ENCODE measurements around the gene COMMD1.

COMMD1 gene

GRCh38 chr2:62032096-62032495 lies 126.6 kb downstream of the COMMD1 start:
- no peaks in the 10 kb centered on the region for H3K9me3 ChIP-seq (replicated peaks; ENCODE audit: insufficient read depth, low read length)
- no peaks in the 10 kb centered on the region for H3K27me3 ChIP-seq (replicated peaks; ENCODE audit: insufficient read depth, low read length)
- H4K20me1 ChIP-seq (ENCODE audit: insufficient read depth, low read length), result no peaks in the 10 kb centered on the region
- no peak overlapping the region for H3K9ac ChIP-seq (ENCODE audit: low read length)
- no peaks in the 10 kb centered on the region for H3K36me3 ChIP-seq (replicated peaks; ENCODE audit: insufficient read depth, low read length)
- no peak overlapping the region for H3K4me2 ChIP-seq (ENCODE audit: low read depth, low read length)
- H3K9me2 ChIP-seq (replicated peaks; ENCODE audit: insufficient read depth, low read length), result no peaks in the 10 kb centered on the region
- H3K27ac ChIP-seq (ENCODE audit: low read length), result no peak overlapping the region
- H3K79me2 ChIP-seq (ENCODE audit: low read length), result no peaks in the 10 kb centered on the region
- no peak overlapping the region for H3K4me3 ChIP-seq (ENCODE audit: low read length)
- TF ChIP-seq EZH2 (optimal IDR thresholded peaks at IDR 0.05; ENCODE audit: low read depth, low read length) (no peak), EZH2phosphoT487 (IDR thresholded peaks at IDR 0.05; ENCODE audit: low read length) (no peak), CTCF (IDR thresholded peaks at IDR 0.05; ENCODE audit: low read length) (no peak)
- H3F3A ChIP-seq (ENCODE audit: insufficient read depth, low read length), result no peaks in the 10 kb centered on the region
- peaks cover 5% of the 10 kb centered on the region; the same call in 1 of the 2 replicates for H3K4me1 ChIP-seq (ENCODE audit: low read length)
- DNase-seq, result no peak
- H2AFZ ChIP-seq (ENCODE audit: low read length), result no peak overlapping the region

GRCh38 chr2:62034715-62035114 lies 129.2 kb downstream of the COMMD1 start:
- no peak for DNase-seq
- H3K79me2 ChIP-seq (ENCODE audit: low read length), result no peaks in the 10 kb centered on the region
- H4K20me1 ChIP-seq (ENCODE audit: insufficient read depth, low read length), result no peaks in the 10 kb centered on the region
- H3K4me2 ChIP-seq (ENCODE audit: low read depth, low read length), result no peak overlapping the region
- H2AFZ ChIP-seq (ENCODE audit: low read length), result no peak overlapping the region
- no peak overlapping the region for H3K9ac ChIP-seq (ENCODE audit: low read length)
- no peaks in the 10 kb centered on the region for H3K27me3 ChIP-seq (replicated peaks; ENCODE audit: insufficient read depth, low read length)
- no peak overlapping the region for H3K27ac ChIP-seq (ENCODE audit: low read length)
- H3K4me3 ChIP-seq (ENCODE audit: low read length), result no peak overlapping the region
- H3K36me3 ChIP-seq (replicated peaks; ENCODE audit: insufficient read depth, low read length), result no peaks in the 10 kb centered on the region
- TF ChIP-seq CTCF (IDR thresholded peaks at IDR 0.05; ENCODE audit: low read length), result no peak
- H3F3A ChIP-seq (ENCODE audit: insufficient read depth, low read length), result no peaks in the 10 kb centered on the region
- H3K9me3 ChIP-seq (replicated peaks; ENCODE audit: insufficient read depth, low read length), result no peaks in the 10 kb centered on the region
- H3K9me2 ChIP-seq (replicated peaks; ENCODE audit: insufficient read depth, low read length), result no peaks in the 10 kb centered on the region
- H3K4me1 ChIP-seq (ENCODE audit: low read length), result peaks cover 12% of the 10 kb centered on the region

- Histone ChIP-seq H4K20me1 (ENCODE audit: insufficient read depth, low read length) (no peaks in the 10 kb centered on the region), H3K79me2 (ENCODE audit: low read length) (no peaks in the 10 kb centered on the region), H3K36me3 (replicated peaks; ENCODE audit: insufficient read depth, low read length) (no peaks in the 10 kb centered on the region), H3K9ac (ENCODE audit: low read length) (no peak overlapping the region), H3K27ac (ENCODE audit: low read length) (no peak overlapping the region), H3K9me2 (replicated peaks; ENCODE audit: insufficient read depth, low read length) (no peaks in the 10 kb centered on the region), H2AFZ (ENCODE audit: low read length) (no peak overlapping the region), H3F3A (ENCODE audit: insufficient read depth, low read length) (no peaks in the 10 kb centered on the region), H3K4me2 (ENCODE audit: low read depth, low read length) (no peak overlapping the region), H3K9me3 (replicated peaks; ENCODE audit: insufficient read depth, low read length) (no peaks in the 10 kb centered on the region), H3K4me1 (ENCODE audit: low read length) (peaks cover 16% of the 10 kb centered on the region), H3K27me3 (replicated peaks; ENCODE audit: insufficient read depth, low read length) (no peaks in the 10 kb centered on the region), H3K4me3 (ENCODE audit: low read length) (no peak overlapping the region)
- no peak for DNase-seq
- TF ChIP-seq EZH2 (optimal IDR thresholded peaks at IDR 0.05; ENCODE audit: low read depth, low read length) (no peak), EZH2phosphoT487 (IDR thresholded peaks at IDR 0.05; ENCODE audit: low read length) (no peak), CTCF (IDR thresholded peaks at IDR 0.05; ENCODE audit: low read length) (no peak)
These were observed 130.8 kb downstream of the COMMD1 start for GRCh38 chr2:62036229-62036628.
